K562 (cell line): ENCODE data around the gene FCSK. TPM values are rescaled to one million over a fixed set of nuclear protein-coding genes. Genes with fewer than 3 reads are reported as not detected.

Experiments used
- ADNP ChIP-seq: fragments of 200-800 bp; sonication (Bioruptor generic); IDR thresholded peaks from 2 replicates; pipeline ENCODE4 v1.6.1; 2016; ENCODE audit warnings: missing genetic modification characterization, missing compliant biosample characterization
- CCNT2 ChIP-seq: IDR thresholded peaks from 2 replicates; pipeline ENCODE4 v1.6.1; 2011; ENCODE audit warnings: borderline replicate concordance, low read depth, mild to moderate bottlenecking, moderate library complexity, mixed read lengths, low read length; ENCODE audit not compliant: insufficient read length; ENCODE audit errors: extremely low read depth
- CEBPB ChIP-seq: fragments of 450-650 bp; IDR thresholded peaks from 2 replicates; pipeline ENCODE4 v1.6.1; 2016; ENCODE audit warnings: missing genetic modification characterization, missing compliant biosample characterization
- HMBOX1 ChIP-seq: sonication (generic); IDR thresholded peaks from 2 replicates; pipeline ENCODE4 v1.6.1; 2016
- LCOR ChIP-seq: sonication (generic); formaldehyde crosslinking; IDR thresholded peaks from 2 replicates; pipeline ENCODE4 v1.8.0; 2022; ENCODE audit warnings: mild to moderate bottlenecking, missing genetic modification reagents
- MEIS2 ChIP-seq: fragments of 450-650 bp; IDR thresholded peaks from 2 replicates; pipeline ENCODE4 v1.6.1; 2014; ENCODE audit warnings: mild to moderate bottlenecking; ENCODE audit not compliant: partially characterized antibody
- NCOR1 ChIP-seq: fragments of 450-650 bp; IDR thresholded peaks from 2 replicates; pipeline ENCODE4 v1.6.1; 2016; ENCODE audit warnings: mild to moderate bottlenecking, moderate library complexity
- NUFIP1 ChIP-seq: fragments of 450-650 bp; IDR thresholded peaks from 2 replicates; pipeline ENCODE4 v1.6.1; 2018; ENCODE audit not compliant: partially characterized antibody
- RNF219 ChIP-seq: fragments of 250-450 bp; sonication (Bioruptor Pico); IDR thresholded peaks from 2 replicates; pipeline ENCODE4 v1.5.0; 2022; ENCODE audit warnings: mild to moderate bottlenecking
- TBP ChIP-seq: optimal IDR thresholded peaks from 2 replicates; pipeline ENCODE3; 2011; ENCODE audit warnings: low read depth, low read length, improper control_type of control experiment
- TEAD4 ChIP-seq, 2 experiments: sonication (generic) in 1 of 2; formaldehyde crosslinking in 1 of 2; IDR thresholded peaks; 2 replicates each; pipeline versions ENCODE4 v1.6.1 to v1.8.0; 2012 to 2022; ENCODE audit warnings: borderline replicate concordance in 1 of 2, inconsistent platforms in 1 of 2, low read length in 1 of 2, mild to moderate bottlenecking in 1 of 2, missing genetic modification reagents in 1 of 2
- VEZF1 ChIP-seq: fragments of 200-800 bp; sonication (Bioruptor generic); IDR thresholded peaks from 2 replicates; pipeline ENCODE4 v1.6.1; 2017; ENCODE audit warnings: missing genetic modification characterization, missing compliant biosample characterization
- YBX1 ChIP-seq: fragments of 450-650 bp; IDR thresholded peaks from 2 replicates; pipeline ENCODE4 v1.7.1; 2016; ENCODE audit warnings: mild to moderate bottlenecking
- ZNF407 ChIP-seq: fragments of 450-650 bp; IDR thresholded peaks from 2 replicates; pipeline ENCODE4 v1.6.1; 2016; ENCODE audit warnings: low read depth
- polyA plus RNA-seq, 8 experiments: library from polyadenylated mRNA; depleted of rRNA in 4 of 8; stranded (reverse) in 5 of 8; unstranded in 3 of 8; fragments of >200 nt; fragmentation: Nextera tagmentation in 2 of 8; fragmentation: Illumina TruSeq in 1 of 8; extraction: Ambion mirVana in 2 of 8; extraction: Trizol in 1 of 8; gene quantifications; 2 replicates each; pipeline versions ENCODE4 v1.2.1 to v1.2.3, GENCODE V29; 2011 to 2014; ENCODE audit warnings: inconsistent platforms in 1 of 8, missing spikeins in 1 of 8
- total RNA-seq, 7 experiments: library from RNA; depleted of rRNA in 6 of 7; stranded (reverse); fragments of >200 nt in 6 of 7; fragmentation: Illumina TruSeq in 2 of 7; extraction: Trizol in 2 of 7; gene quantifications; 2 replicates each; pipeline versions ENCODE4 v1.2.1 to v1.2.3, GENCODE V29; 2011 to 2021; ENCODE audit warnings: low replicate concordance in 1 of 7

Gene FCSK
- total and polyA plus RNA-seq, 9 of the 15 experiments (the other 6 are each of a cell fraction or from before 2014, with no cell fraction given), result 0.92 to 18.6 (median 8.3) TPM

- peak; percentile 86; the same call in 1 of the 2 replicates for TF ChIP-seq LCOR (CRISPR knock-in tag)
- TF ChIP-seq ZNF407, result no peak
- TF ChIP-seq RNF219, result no peak
- peak; percentile 99 for TF ChIP-seq CCNT2
- peak; percentile 100 for TF ChIP-seq NCOR1
- TF ChIP-seq NUFIP1, result peak; percentile 14
- peak; percentile 95 for TF ChIP-seq VEZF1
- TF ChIP-seq CEBPB, result peak; percentile 98
- no peak for TF ChIP-seq ADNP (tag)
- TF ChIP-seq TBP, result peak; percentile 10
- TF ChIP-seq YBX1, result no peak
- TF ChIP-seq TEAD4 (IDR thresholded peaks at IDR 0.05; ENCODE audit: low read length), result peak; percentile 98
- TF ChIP-seq TEAD4 (CRISPR knock-in tag; IDR thresholded peaks at IDR 0.05; ENCODE audit: borderline replicate concordance), result no peak
- TF ChIP-seq HMBOX1, result peak; percentile 73
- peak; percentile 95 for TF ChIP-seq MEIS2
These were observed 26.0 kb upstream of the FCSK start (continued) for GRCh38 chr16:70428178-70428998.
